Measurements from ENCODE around the gene TEX36. TPM values are rescaled to one million over a fixed set of nuclear protein-coding genes. Genes with fewer than 3 reads are reported as not detected.
"Not testable (repeated sequence)": the region's sequence is repeated elsewhere in the genome, so short reads cannot be mapped to it uniquely, and the experiment has no call there.

Gene TEX36
- total and polyA plus RNA-seq, 5 experiments from 2014 or later = not detected

DNA sequence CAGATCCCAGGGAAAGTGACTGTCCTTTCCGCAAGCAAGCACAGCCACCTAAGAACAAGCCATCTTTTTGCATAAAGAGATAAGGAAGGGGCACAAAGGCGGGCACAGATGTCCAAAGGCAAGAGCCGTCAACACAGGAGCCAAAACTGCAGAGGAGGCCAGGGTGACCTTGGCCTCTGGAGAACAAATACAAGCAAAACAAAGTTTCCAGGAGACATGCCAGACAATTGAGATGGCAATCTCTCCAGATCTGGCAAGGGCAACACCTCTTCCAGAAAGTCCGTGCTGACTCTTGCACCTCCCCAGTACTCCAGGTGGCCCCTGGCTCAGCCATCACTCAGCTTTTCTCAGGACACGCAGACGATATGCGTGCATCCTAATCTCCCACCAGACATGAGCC lies 58.2 kb downstream of the TEX36 start:
- H3K9me3 Mint-ChIP-seq = peaks cover 0 to 9% (median 2%) of the 10 kb centered on the region in 9 donors
- H3K4me1 Mint-ChIP-seq = peaks cover 0 to 7% (median under 1%) of the 10 kb centered on the region in 4 donors
- POLR2A ChIA-PET = no interaction called here
- peaks cover 5 to 45% (median 12%) of the 10 kb centered on the region in 5 donors for H3K27me3 Mint-ChIP-seq
- no peak overlapping the region for H3K27ac Mint-ChIP-seq
- ATAC-seq = no peak
- no peaks in the 10 kb centered on the region for H3K36me3 Mint-ChIP-seq
- no peak overlapping the region for H3K4me3 Mint-ChIP-seq
- no peak for DNase-seq

DNA sequence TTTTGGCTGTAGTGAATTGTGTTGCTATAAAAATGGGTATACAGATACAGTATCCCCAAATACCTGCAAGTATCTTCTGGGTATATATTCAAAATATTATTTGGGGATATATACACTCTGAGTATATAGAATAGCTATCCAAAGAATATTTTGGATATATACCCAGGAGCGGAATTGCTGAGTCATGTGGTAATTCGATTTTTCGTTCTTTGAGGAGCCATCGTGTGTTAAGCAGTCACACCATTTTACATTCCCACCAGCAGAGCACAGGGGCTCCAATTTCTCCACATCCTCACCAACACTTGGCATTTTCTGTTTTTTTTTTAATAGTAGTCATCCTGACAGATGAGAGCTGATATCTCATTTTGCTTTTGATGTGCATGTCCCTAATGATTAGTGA lies 61.9 kb downstream of the TEX36 start:
- POLR2A ChIA-PET = no interaction called here
- Mint-ChIP-seq H3K27ac (no peak overlapping the region), H3K4me3 (no peak overlapping the region), H3K36me3 (no peaks in the 10 kb centered on the region), H3K4me1 (peaks cover 0 to under 1% (median 0%) of the 10 kb centered on the region in 4 donors), H3K9me3 (peaks cover 0 to 9% (median 2%) of the 10 kb centered on the region in 9 donors), H3K27me3 (peaks cover 5 to 34% (median 9%) of the 10 kb centered on the region in 5 donors)
- no peak for ATAC-seq
- DNase-seq = no peak

DNA sequence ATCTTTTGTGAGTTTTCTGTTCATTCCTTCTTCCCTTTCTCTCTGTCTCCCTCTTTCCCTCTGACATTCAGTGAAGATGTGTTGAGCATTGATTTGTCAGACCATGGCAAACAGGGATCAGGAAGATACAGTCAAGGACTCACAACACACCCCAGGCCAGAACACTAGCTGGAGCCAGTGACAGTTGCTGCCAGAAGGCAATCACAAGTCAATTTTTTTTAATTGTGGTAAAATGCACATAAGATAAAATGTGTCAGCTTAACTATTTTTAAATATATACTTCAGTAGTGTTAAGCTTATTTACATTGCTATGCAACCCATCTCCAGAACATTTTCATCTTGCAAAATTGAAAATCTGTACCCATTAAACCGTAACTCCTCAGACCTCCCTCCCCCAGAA lies 62.6 kb downstream of the TEX36 start:
- no peak for ATAC-seq
- no peak overlapping the region for H3K27ac Mint-ChIP-seq
- H3K36me3 Mint-ChIP-seq = no peaks in the 10 kb centered on the region
- peaks cover 0 to 9% (median 2%) of the 10 kb centered on the region in 9 donors for H3K9me3 Mint-ChIP-seq
- POLR2A ChIA-PET = no interaction called here
- no peak overlapping the region for H3K4me3 Mint-ChIP-seq
- H3K27me3 Mint-ChIP-seq = peaks cover 5 to 29% (median 9%) of the 10 kb centered on the region in 5 donors
- no peak for DNase-seq
- H3K4me1 Mint-ChIP-seq = no peaks in the 10 kb centered on the region

DNA sequence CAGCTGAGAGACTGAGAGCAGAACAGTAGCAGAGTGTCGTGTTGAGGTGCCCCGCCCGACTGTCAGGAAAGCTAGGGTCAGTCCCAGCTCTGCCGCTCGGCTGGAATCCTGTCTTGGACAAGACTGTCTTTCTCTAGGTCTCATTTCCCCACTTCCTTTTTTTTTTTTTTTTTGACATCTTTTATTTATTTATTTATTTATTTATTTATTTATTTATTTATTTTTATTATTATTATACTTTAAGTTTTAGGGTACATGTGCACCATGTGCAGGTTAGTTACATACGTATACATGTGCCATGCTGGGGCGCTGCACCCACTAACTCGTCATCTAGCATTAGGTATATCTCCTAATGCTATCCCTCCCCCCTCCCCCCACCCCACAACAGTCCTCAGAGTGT lies 69.9 kb downstream of the TEX36 start:
- DNase-seq, H3K4me3 Mint-ChIP-seq, H3K27me3 Mint-ChIP-seq, ATAC-seq, H3K36me3 Mint-ChIP-seq, H3K27ac Mint-ChIP-seq, H3K9me3 Mint-ChIP-seq, POLR2A ChIA-PET, H3K4me1 Mint-ChIP-seq: not testable (repeated sequence)

DNA sequence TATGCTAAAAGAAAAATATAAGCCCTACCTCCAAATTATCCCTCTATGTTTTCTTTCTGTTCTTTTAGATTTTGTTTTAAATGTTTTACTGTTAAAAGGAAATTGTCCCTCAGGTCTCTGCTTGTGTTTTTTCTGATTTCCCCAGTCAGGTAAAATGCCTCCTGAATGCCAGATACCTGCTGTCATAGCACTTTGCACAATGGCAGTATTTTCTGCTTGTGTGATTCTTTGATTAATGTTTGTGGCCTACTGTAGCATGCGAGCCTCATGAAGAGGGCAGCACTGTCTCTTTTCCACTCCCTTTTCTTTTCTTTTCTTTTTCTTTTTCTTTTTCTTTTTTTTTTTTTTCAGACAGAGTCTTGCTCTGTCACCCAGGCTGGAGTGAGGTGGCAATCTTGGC lies 71.2 kb downstream of the TEX36 start:
- POLR2A ChIA-PET = no interaction called here
- Mint-ChIP-seq H3K36me3 (no peaks in the 10 kb centered on the region), H3K27ac (no peak overlapping the region), H3K4me3 (no peak overlapping the region), H3K4me1 (no peaks in the 10 kb centered on the region), H3K27me3 (peaks cover 0 to 3% (median 0%) of the 10 kb centered on the region in 5 donors), H3K9me3 (peaks cover 0 to 8% (median 0%) of the 10 kb centered on the region in 9 donors)
- ATAC-seq (no peak), DNase-seq (no peak)

DNA sequence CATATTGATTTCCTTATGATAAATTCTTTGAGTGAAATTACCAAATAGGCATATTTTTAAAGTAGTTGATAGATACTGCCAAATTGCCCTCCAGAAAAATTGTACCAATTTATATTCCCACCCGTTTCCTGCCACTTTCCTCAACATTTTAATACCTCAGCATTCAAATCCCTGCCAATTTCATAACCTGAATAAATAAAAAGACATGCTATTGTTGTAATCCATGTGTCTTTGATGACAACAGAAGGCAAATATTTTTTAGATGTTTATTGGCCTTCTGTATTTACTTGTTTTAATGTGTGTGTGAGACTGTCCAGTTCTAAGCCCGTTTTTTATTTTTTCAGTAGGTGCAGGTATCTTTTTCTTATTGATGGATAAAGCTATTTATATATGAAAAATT lies 71.7 kb downstream of the TEX36 start:
- peaks cover 0 to 8% (median 0%) of the 10 kb centered on the region in 9 donors for H3K9me3 Mint-ChIP-seq
- H3K36me3 Mint-ChIP-seq = no peaks in the 10 kb centered on the region
- DNase-seq (no peak), ATAC-seq (no peak)
- no peak overlapping the region for H3K4me3 Mint-ChIP-seq
- POLR2A ChIA-PET = no interaction called here
- peaks cover 0 to 4% (median 0%) of the 10 kb centered on the region in 5 donors for H3K27me3 Mint-ChIP-seq
- no peaks in the 10 kb centered on the region for H3K4me1 Mint-ChIP-seq
- no peak overlapping the region for H3K27ac Mint-ChIP-seq

DNA sequence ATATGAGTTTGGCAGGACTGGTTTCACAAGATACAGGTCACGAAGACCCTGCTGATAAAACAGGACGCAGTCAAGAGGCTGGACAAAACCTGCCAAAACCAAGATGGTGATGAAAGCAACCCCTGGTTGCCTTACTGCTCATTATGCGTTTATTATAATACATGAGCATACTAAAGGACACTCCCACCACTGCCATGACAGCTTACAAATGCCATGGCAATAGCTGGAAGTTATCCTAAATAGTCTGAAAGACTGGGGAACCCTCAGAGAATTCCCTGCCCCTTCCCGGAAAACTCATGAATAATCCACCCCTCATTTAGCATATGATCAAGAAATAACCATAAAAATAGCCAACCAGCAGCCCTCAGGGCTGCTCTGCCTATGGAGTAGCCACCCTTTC lies 73.1 kb downstream of the TEX36 start:
- ATAC-seq (no peak), DNase-seq (no peak)
- H3K9me3 Mint-ChIP-seq = peaks cover 0 to 8% (median 0%) of the 10 kb centered on the region in 9 donors
- no peak overlapping the region for H3K27ac Mint-ChIP-seq
- H3K4me3 Mint-ChIP-seq = no peak overlapping the region
- H3K36me3 Mint-ChIP-seq = no peaks in the 10 kb centered on the region
- POLR2A ChIA-PET = no interaction called here
- H3K4me1 Mint-ChIP-seq = no peaks in the 10 kb centered on the region
- peaks cover 0 to 16% (median 4%) of the 10 kb centered on the region in 5 donors for H3K27me3 Mint-ChIP-seq

DNA sequence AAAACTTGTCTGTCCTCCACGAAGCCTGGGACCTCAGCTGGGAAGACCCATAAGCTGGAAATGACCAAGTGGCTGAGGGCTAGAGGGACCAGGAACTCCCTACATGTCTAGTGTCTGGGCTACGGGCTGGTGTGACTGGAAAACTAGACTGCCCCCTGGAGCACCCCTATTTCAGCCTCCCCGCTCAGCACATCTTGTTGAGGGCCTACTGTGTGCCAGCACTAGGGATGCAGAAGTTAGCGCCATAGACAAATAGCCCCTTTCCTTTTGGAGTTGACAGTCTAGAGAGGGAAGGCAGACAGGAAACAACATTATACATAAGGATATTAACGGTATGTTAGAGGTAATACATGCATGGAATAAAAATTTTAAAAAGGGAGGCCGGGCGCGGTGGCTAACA lies 74.5 kb downstream of the TEX36 start:
- no peak for ATAC-seq
- Mint-ChIP-seq H3K9me3 (peaks cover 0 to 8% (median 0%) of the 10 kb centered on the region in 9 donors), H3K4me3 (no peak overlapping the region), H3K4me1 (no peaks in the 10 kb centered on the region), H3K36me3 (no peaks in the 10 kb centered on the region), H3K27me3 (peaks cover 0 to 19% (median 7%) of the 10 kb centered on the region in 5 donors), H3K27ac (no peak overlapping the region)
- no peak for DNase-seq
- POLR2A ChIA-PET = no interaction called here

DNA sequence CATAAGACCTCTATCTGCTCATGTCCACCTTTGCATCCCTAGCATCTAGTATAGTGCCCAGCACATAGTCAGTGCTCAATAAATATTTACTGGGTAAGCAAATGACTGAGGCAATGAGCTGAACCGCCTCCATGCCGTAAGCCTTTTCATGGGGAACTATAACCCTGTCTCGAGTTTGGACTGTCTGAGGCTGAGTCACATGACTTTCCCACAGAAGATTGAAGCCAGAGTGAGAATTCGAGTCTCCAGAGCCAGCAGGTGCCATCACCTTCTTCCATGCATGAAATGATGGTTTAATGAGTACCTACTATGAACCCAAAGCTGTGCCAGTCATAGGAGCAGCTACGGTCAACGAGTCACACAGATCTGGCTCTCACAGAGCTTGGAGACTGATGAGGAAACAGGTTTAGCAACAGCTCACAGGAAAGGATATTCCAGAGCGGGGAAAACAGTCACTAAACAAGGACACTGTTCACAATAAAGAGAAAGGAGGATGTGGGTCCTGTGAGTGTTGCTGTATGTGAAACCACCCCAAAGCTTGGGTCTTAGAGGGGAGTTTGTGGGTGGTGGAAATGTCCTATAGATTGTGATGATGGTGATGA lies 75.2 kb downstream of the TEX36 start:
- H3K27me3 Mint-ChIP-seq = peaks cover 0 to 19% (median 8%) of the 10 kb centered on the region in 5 donors
- POLR2A ChIA-PET = no interaction called here
- DNase-seq (no peak), ATAC-seq (no peak)
- no peak overlapping the region for H3K27ac Mint-ChIP-seq
- peaks cover 0 to 8% (median 0%) of the 10 kb centered on the region in 9 donors for H3K9me3 Mint-ChIP-seq
- H3K4me1 Mint-ChIP-seq = no peaks in the 10 kb centered on the region
- H3K36me3 Mint-ChIP-seq = no peaks in the 10 kb centered on the region
- H3K4me3 Mint-ChIP-seq = no peak overlapping the region

DNA sequence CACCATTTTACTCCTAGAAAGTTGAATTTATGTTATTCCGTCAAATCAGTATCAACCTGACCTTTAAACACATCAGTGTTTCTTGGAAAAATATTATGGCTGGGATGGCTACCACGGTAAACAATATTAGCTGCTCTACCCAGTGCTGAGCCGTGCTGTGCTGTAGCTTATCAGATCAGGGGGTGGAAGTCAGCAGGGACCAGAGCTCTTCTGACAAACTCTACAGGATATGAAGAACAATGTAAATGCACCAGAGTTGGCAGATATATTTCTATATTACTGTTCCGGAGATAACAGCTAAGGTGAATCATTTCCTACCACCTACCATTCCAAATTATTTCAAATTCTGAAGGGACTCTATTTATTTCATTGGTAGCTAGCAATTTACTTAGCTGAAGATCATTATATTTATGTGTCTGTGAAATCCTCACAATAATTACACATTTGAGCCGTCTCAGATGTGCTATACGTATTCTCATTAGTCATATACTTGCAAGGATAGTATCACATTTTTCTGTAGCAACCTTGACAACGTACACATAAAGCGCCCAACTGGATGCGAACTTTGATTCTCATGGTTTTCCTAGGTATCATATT lies 76.5 kb downstream of the TEX36 start:
- no peaks in the 10 kb centered on the region for H3K36me3 Mint-ChIP-seq
- peaks cover 0 to 19% (median 8%) of the 10 kb centered on the region in 5 donors for H3K27me3 Mint-ChIP-seq
- H3K4me1 Mint-ChIP-seq = no peaks in the 10 kb centered on the region
- no peak overlapping the region for H3K27ac Mint-ChIP-seq
- no peak for DNase-seq
- no peak overlapping the region for H3K4me3 Mint-ChIP-seq
- no peak for ATAC-seq
- peaks cover 0 to 8% (median 0%) of the 10 kb centered on the region in 9 donors for H3K9me3 Mint-ChIP-seq
- POLR2A ChIA-PET = no interaction called here

Other genes with a start within 250 kb of the TEX36 start
- 10 to 100 TPM; 58.1 to 61.4 TPM for gene EDRF1, start 36.5 kb upstream of the TEX36 start, total RNA-seq
- 10 to 100 TPM; 10.3 to 12.8 (median 11.6) TPM for gene EDRF1, start 36.5 kb upstream of the TEX36 start, polyA plus RNA-seq
- under 1 TPM; 0.18 to 0.71 TPM for gene MMP21, start 92.7 kb upstream of the TEX36 start, total RNA-seq
- not detected for gene MMP21, start 92.7 kb upstream of the TEX36 start, polyA plus RNA-seq
- 10 to 100 TPM; 37.8 to 40.6 TPM for gene UROS, start 140.1 kb upstream of the TEX36 start, total RNA-seq
- gene UROS, start 140.1 kb upstream of the TEX36 start, polyA plus RNA-seq = 10 to 100 TPM; 62.2 to 71.8 (median 66.5) TPM
- 10 to 100 TPM; 46.3 to 54.9 TPM for gene BCCIP, start 140.4 kb upstream of the TEX36 start, total RNA-seq
- 10 to 100 TPM; 87.8 to 94.0 (median 93.6) TPM for gene BCCIP, start 140.4 kb upstream of the TEX36 start, polyA plus RNA-seq
- gene DHX32, start 198.1 kb upstream of the TEX36 start, total RNA-seq = 10 to 100 TPM; 17.3 to 19.1 TPM
- gene DHX32, start 198.1 kb upstream of the TEX36 start, polyA plus RNA-seq = 10 to 100 TPM; 11.5 to 17.3 (median 14.2) TPM
- gene FANK1, start 213.4 kb upstream of the TEX36 start, total RNA-seq = under 1 TPM; 0.52 to 0.96 TPM
- gene FANK1, start 213.4 kb upstream of the TEX36 start, polyA plus RNA-seq = not detected

Data from naive thymus-derived CD8-positive, alpha-beta T cell (primary cell).